AG04449 (cell line): ENCODE measurements around the gene DLK1.

Experiments
- CTCF ChIA-PET: fragments of 350-600 bp; formaldehyde crosslinking; extraction: SDS; loops from one replicate; lab custom pipeline; 2021; ENCODE audit warnings: antibody characterized with exemption; lab: Yijun Ruan, JAX
- POLR2A ChIA-PET: fragments of 400-600, 350-600 bp; formaldehyde crosslinking; extraction: SDS; loops from one replicate; lab custom pipeline; 2020; ENCODE audit warnings: antibody characterized with exemption, inconsistent platforms; lab: Yijun Ruan, JAX
- DNase-seq: peaks from one replicate; pipeline ENCODE4 v3.0.0-alpha.2; 2010; ENCODE audit warnings: low read depth, low spot score
- H3K4me3 ChIP-seq: 2 replicates; pipeline ENCODE4 v1.5.1; 2011; ENCODE audit warnings: low read depth, mild to moderate bottlenecking, control low read depth, low read length
- CTCF ChIP-seq: IDR thresholded peaks from one replicate; pipeline ENCODE4 v1.5.1; 2011; ENCODE audit warnings: mild to moderate bottlenecking, moderate library complexity, low read length, control low read depth, inconsistent platforms; ENCODE audit not compliant: insufficient read depth; ENCODE audit errors: missing control alignments

Gene DLK1

GRCh38 chr14:100738704-100739131, 12.0 kb downstream of the DLK1 start:
- no peak for TF ChIP-seq CTCF
- POLR2A ChIA-PET = no interaction called here
- DNase-seq = no peak
- CTCF ChIA-PET = no interaction called here
- no peak overlapping the region for H3K4me3 ChIP-seq

GRCh38 chr14:100739306-100739705, 12.6 kb downstream of the DLK1 start:
- no peak for DNase-seq
- no peak for TF ChIP-seq CTCF
- no peak overlapping the region for H3K4me3 ChIP-seq
- CTCF ChIA-PET = interaction anchor here (1.0 kb wide), 1 partner anchor 29 kb away, joined by 3 read pairs; no protein-coding TSS in a partner anchor
- POLR2A ChIA-PET = no interaction called here

- ChIA-PET POLR2A (no interaction called here), CTCF (interaction anchor here (1.0 kb wide), 1 partner anchor 30 kb away, joined by 3 read pairs; no protein-coding TSS in a partner anchor)
- H3K4me3 ChIP-seq = no peak overlapping the region
- no peak for DNase-seq
- no peak for TF ChIP-seq CTCF
Measured at GRCh38 chr14:100740196-100740825, 13.6 kb downstream of the DLK1 start.

- DNase-seq = no peak
- POLR2A ChIA-PET = no interaction called here
- CTCF ChIA-PET = no interaction called here
- TF ChIP-seq CTCF = no peak
- no peak overlapping the region for H3K4me3 ChIP-seq
Measured at GRCh38 chr14:100740929-100741328, 14.2 kb downstream of the DLK1 start.

GRCh38 chr14:100741966-100742365, 15.3 kb downstream of the DLK1 start:
- DNase-seq = no peak
- no peak for TF ChIP-seq CTCF
- no peak overlapping the region for H3K4me3 ChIP-seq
- CTCF ChIA-PET = no interaction called here
- POLR2A ChIA-PET = no interaction called here

- DNase-seq = no peak
- no peak for TF ChIP-seq CTCF
- H3K4me3 ChIP-seq = no peak overlapping the region
- POLR2A ChIA-PET = no interaction called here
- CTCF ChIA-PET = interaction anchor here (0.7 to 1.4 kb wide), 3 partner anchors 15 to 329 kb away, joined by 3 to 5 read pairs (median 4); no protein-coding TSS in a partner anchor
Measured at GRCh38 chr14:100746326-100746725, 19.6 kb downstream of the DLK1 start.
